Gastroesophageal sphincter (tissue), 4 donors: ENCODE data around the gene FBXO42. TPM values are rescaled to one million over a fixed set of nuclear protein-coding genes. Genes with fewer than 3 reads are reported as not detected.

Experiments
- ATAC-seq: fragments of 150-250 bp; one replicate; pipeline ENCODE4 v1.9.1; 2016; ENCODE audit warnings: mild to moderate bottlenecking, moderate library complexity
- H3K27ac ChIP-seq, 4 donors: fragments of 200-600 bp; sonication (generic) in 3 of 4; 1 replicate in 3 of 4; 2 replicates in 1 of 4; pipeline ENCODE4 v1.5.1; 2016 to 2019
- H3K27me3 ChIP-seq: fragments of 200-600 bp; sonication (generic); one replicate; pipeline ENCODE4 v1.5.1; 2019
- H3K36me3 ChIP-seq, 2 donors: fragments of 200-600 bp; sonication (generic); one replicate each; pipeline ENCODE4 v1.5.1; 2019; ENCODE audit warnings: control low read depth in 1 of 2
- H3K4me1 ChIP-seq, 3 donors: fragments of 200-600 bp; sonication (generic); 1 replicate in 2 of 3; 2 replicates in 1 of 3; pipeline ENCODE4 v1.5.1; 2016 to 2019; ENCODE audit warnings: control low read depth in 2 of 3
- H3K4me3 ChIP-seq, 2 donors: fragments of 200-600 bp; sonication (generic); one replicate each; pipeline ENCODE4 v1.5.1; 2019; ENCODE audit warnings: mild to moderate bottlenecking in 1 of 2, moderate library complexity in 1 of 2
- H3K9me3 ChIP-seq, 3 donors: fragments of 200-600 bp; sonication (generic); one replicate each; pipeline ENCODE4 v1.5.1; 2017 to 2019; ENCODE audit warnings: control low read depth in 2 of 3
- CTCF ChIP-seq, 4 experiments: fragments of 200-600 bp in 2 of 4; fragments of 450-650 bp in 2 of 4; sonication (generic) in 1 of 4; IDR thresholded peaks; one replicate each; pipeline ENCODE4 v1.5.1; 2017 to 2019; ENCODE audit warnings: antibody characterized with exemption in 4 of 4, mild to moderate bottlenecking in 2 of 4, moderate library complexity in 2 of 4
- EP300 ChIP-seq: sonication (generic); formaldehyde crosslinking; IDR thresholded peaks from one replicate; pipeline ENCODE4 v1.6.1; 2017; ENCODE audit warnings: antibody characterized with exemption, mild to moderate bottlenecking
- POLR2A ChIP-seq, 2 donors: fragments of 450-650 bp; IDR thresholded peaks; one replicate each; pipeline ENCODE4 v1.6.1; 2017; ENCODE audit warnings: antibody characterized with exemption in 2 of 2, mild to moderate bottlenecking in 2 of 2, moderate library complexity in 1 of 2
- POLR2AphosphoS5 ChIP-seq: sonication (generic); formaldehyde crosslinking; IDR thresholded peaks from one replicate; pipeline ENCODE4 v1.6.1; 2017; ENCODE audit warnings: antibody characterized with exemption
- WGBS, 2 donors: methylation state at CpG; one replicate each; pipeline ENCODE4 v1.1.5; 2018; ENCODE audit warnings: low coverage in 1 of 2; 5-methylcytosine and 5-hydroxymethylcytosine counted together
- total RNA-seq, 4 donors: library from RNA; depleted of rRNA; stranded (reverse); fragments of >200 nt; gene quantifications; one replicate each; pipeline ENCODE4 v1.1.0, GENCODE V29; 2016

FBXO42 gene
- total RNA-seq, 4 donors from 2014 or later = 26.8 to 33.0 (median 29.7) TPM

GRCh38 chr1:16324456-16324890 is 27.8 kb downstream of the FBXO42 start:
- H3K36me3 ChIP-seq = peaks cover 0 to 8% of the 10 kb centered on the region in 2 donors
- peak; percentile 83 for ATAC-seq
- peaks cover 0 to 80% (median 2%) of the 10 kb centered on the region in 3 donors for H3K4me1 ChIP-seq
- H3K4me3 ChIP-seq = no peak overlapping the region
- WGBS, 2 donors = 73 to 80% methylated on average over 6 of the region's 6 CpGs
- H3K27ac ChIP-seq = peak overlapping the region in 3 of 4 donors; percentile 1 to 14 (median 6)
- TF ChIP-seq POLR2AphosphoS5 (peak; percentile 40), EP300 (no peak), CTCF (IDR thresholded peaks at IDR 0.05) (no peak)
- H3K9me3 ChIP-seq = no peaks in the 10 kb centered on the region
- H3K27me3 ChIP-seq = no peaks in the 10 kb centered on the region

DNA sequence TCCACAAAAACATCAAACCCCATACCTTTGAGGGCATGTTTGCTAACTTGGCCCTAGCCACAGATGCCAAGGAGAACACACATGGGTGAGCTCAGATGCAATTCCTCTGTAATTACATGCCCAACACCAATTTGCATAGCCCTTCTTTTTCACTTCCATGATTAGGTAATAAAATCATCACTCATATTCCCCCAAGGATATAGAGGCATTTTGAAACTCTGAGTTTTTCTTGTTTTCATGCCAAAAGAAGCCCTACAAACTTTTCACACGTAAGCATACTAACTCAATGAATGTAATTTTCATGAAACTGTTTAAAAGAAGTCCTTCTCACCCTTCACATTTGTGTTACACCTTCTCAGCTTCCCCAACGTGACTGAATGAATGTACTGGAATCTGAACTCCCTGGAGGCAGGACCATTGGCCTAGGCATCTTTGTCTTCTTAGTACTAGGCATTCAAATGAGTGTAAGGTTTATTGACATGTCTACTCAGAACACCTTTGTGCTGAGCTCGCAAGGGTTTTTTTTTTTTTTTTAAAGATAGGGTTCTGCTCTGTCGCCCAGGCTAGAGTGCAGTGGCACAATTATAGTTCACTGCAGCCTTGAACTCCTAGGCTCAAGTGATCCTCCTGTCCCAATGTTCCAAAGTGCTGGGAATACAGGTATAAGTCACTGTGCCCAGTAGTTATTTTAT is 31.0 kb downstream of the FBXO42 start:
- Histone ChIP-seq H3K27me3 (no peaks in the 10 kb centered on the region), H3K4me1 (peaks cover 0 to 92% (median 2%) of the 10 kb centered on the region in 3 donors), H3K27ac (no peak overlapping the region), H3K36me3 (peaks cover 0 to 7% of the 10 kb centered on the region in 2 donors), H3K9me3 (no peaks in the 10 kb centered on the region), H3K4me3 (no peak overlapping the region)
- ATAC-seq = peak; percentile 60
- no peak for TF ChIP-seq POLR2A (IDR thresholded peaks at IDR 0.05)
- TF ChIP-seq POLR2AphosphoS5 = no peak
- no peak for TF ChIP-seq EP300
- TF ChIP-seq CTCF (IDR thresholded peaks at IDR 0.05) = no peak
- WGBS, 2 donors = 57 to 73% methylated on average over 2 to 4 of the region's 4 CpGs

DNA sequence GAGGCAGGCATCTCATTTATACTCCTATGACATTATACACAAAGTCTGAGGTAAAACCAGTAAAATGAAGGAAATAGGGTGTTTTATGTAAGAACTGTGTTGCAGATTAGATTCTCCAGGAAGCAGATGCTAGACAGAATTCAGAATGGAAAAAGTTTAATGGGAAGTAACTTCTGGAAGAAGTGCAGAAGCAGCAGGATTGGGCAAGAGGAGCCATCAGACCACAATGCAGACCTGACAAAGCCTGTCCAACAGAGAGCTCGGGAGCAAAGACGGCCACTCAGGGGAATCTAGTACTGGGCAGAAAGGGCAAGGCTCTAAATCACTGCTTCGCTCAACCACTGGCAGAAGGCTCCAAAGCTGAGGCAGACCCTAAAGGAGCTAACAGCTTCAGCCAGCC is 33.7 kb downstream of the FBXO42 start:
- ATAC-seq = peak; percentile 77
- Histone ChIP-seq H3K4me1 (peaks cover 0 to 96% (median 2%) of the 10 kb centered on the region in 3 donors), H3K27me3 (no peaks in the 10 kb centered on the region), H3K36me3 (peaks cover 0 to 14% of the 10 kb centered on the region in 2 donors), H3K9me3 (no peaks in the 10 kb centered on the region), H3K4me3 (no peak overlapping the region), H3K27ac (peak overlapping the region in 1 of 4 donors; percentile 3)
- 37 to 51% methylated on average over 3 of the region's 3 CpGs for WGBS, 2 donors
- no peak for TF ChIP-seq POLR2AphosphoS5
- no peak for TF ChIP-seq POLR2A (IDR thresholded peaks at IDR 0.05)

DNA sequence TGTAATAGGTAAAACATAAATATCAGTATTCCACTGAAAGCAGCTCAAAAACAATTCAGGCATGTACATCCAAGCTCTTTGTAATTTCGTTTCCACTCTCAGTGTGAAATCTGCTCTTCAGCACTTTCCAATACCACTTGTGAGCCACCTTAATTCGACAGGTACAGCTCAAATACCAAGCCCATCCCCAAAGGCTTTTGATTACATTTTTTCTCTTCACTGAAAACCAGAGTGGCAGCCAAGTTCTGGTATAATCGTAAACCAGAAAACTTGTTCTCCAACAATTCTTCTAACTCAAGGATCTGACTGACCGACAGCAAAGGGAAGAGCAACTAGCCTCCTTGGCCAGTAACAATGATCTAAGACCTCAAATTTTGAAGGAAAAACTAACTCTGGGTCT is 36.8 kb downstream of the FBXO42 start:
- 45 to 46% methylated on average over 4 of the region's 4 CpGs for WGBS, 2 donors
- Histone ChIP-seq H3K9me3 (no peaks in the 10 kb centered on the region), H3K4me3 (no peak overlapping the region), H3K27me3 (no peaks in the 10 kb centered on the region), H3K4me1 (peaks cover 0 to 65% (median 0%) of the 10 kb centered on the region in 3 donors), H3K36me3 (peaks cover 0 to 46% of the 10 kb centered on the region in 2 donors), H3K27ac (peak overlapping the region in 1 of 4 donors; percentile 19)
- TF ChIP-seq CTCF (IDR thresholded peaks at IDR 0.05) = no peak
- TF ChIP-seq POLR2A (IDR thresholded peaks at IDR 0.05) = no peak
- TF ChIP-seq EP300 = no peak
- TF ChIP-seq POLR2AphosphoS5 = no peak
- no peak for ATAC-seq

GRCh38 chr1:16307222-16307621 is 45.1 kb downstream of the FBXO42 start:
- H3K36me3 ChIP-seq = peaks cover 0 to 97% of the 10 kb centered on the region in 2 donors

More at GRCh38 chr1:16307222-16307621, 45.1 kb downstream of the FBXO42 start:
- WGBS, 2 donors = 100% methylated on average over 1 of the region's 3 CpGs; no CpG with 5 or more reads in 1 of the 2 donors
- H3K27ac ChIP-seq = no peak overlapping the region
- no peaks in the 10 kb centered on the region for H3K4me1 ChIP-seq
- H3K4me3 ChIP-seq = no peak overlapping the region
- ATAC-seq = no peak
- no peaks in the 10 kb centered on the region for H3K9me3 ChIP-seq
- no peaks in the 10 kb centered on the region for H3K27me3 ChIP-seq
- TF ChIP-seq EP300 = no peak
- TF ChIP-seq POLR2AphosphoS5 = no peak
- TF ChIP-seq CTCF (IDR thresholded peaks at IDR 0.05) = no peak
- no peak for TF ChIP-seq POLR2A (IDR thresholded peaks at IDR 0.05)
